ELF-1 (cell line): ENCODE data around the gene MTNR1B.

Experiments used
- DNase-seq: peaks from one replicate; pipeline ENCODE4 v3.0.0-alpha.2; 2016; ENCODE audit warnings: low read depth, low spot score

Gene MTNR1B

GRCh38 chr11:92978271-92979111 lies 9.0 kb downstream of the MTNR1B start:
- no peak for DNase-seq

GRCh38 chr11:92979176-92979575 lies 9.7 kb downstream of the MTNR1B start:
- no peak for DNase-seq

GRCh38 chr11:92980312-92980711 lies 10.9 kb downstream of the MTNR1B start:
- no peak for DNase-seq

- no peak for DNase-seq
Observed at GRCh38 chr11:92981508-92982043, 12.1 kb downstream of the MTNR1B start.

GRCh38 chr11:92986585-92986984 lies 17.1 kb downstream of the MTNR1B start:
- no peak for DNase-seq

- DNase-seq: no peak
Observed at GRCh38 chr11:92993004-92993403, 23.6 kb downstream of the MTNR1B start.

- DNase-seq: no peak
Observed at GRCh38 chr11:93000511-93001476, 31.3 kb downstream of the MTNR1B start.

GRCh38 chr11:93001806-93002205 lies 32.4 kb downstream of the MTNR1B start:
- DNase-seq: no peak

- DNase-seq: no peak
Observed at GRCh38 chr11:93002380-93002779, 32.9 kb downstream of the MTNR1B start.

GRCh38 chr11:93005239-93005638 lies 35.8 kb downstream of the MTNR1B start:
- DNase-seq: peak; percentile 8

- no peak for DNase-seq
Observed at GRCh38 chr11:93013646-93014045, 44.2 kb downstream of the MTNR1B start.

- DNase-seq: no peak
Observed at GRCh38 chr11:93016595-93016994, 47.1 kb downstream of the MTNR1B start.

GRCh38 chr11:93017821-93018690 lies 48.6 kb downstream of the MTNR1B start:
- DNase-seq: peak; percentile 60

GRCh38 chr11:93020248-93021046 lies 51.0 kb downstream of the MTNR1B start:
- peak; percentile 18 for DNase-seq

GRCh38 chr11:93024369-93024768 lies 54.9 kb downstream of the MTNR1B start:
- DNase-seq: no peak

- DNase-seq: no peak
Observed at GRCh38 chr11:93025558-93026255, 56.3 kb downstream of the MTNR1B start.

- DNase-seq: no peak
Observed at GRCh38 chr11:93028960-93029522, 59.6 kb downstream of the MTNR1B start.

GRCh38 chr11:93031386-93031785 lies 61.9 kb downstream of the MTNR1B start:
- DNase-seq: peak; percentile 62
